HG03439 (cell line): ENCODE measurements around the gene BMP8B.
"Not testable (repeated sequence)": the region's sequence is repeated elsewhere in the genome, so short reads cannot be mapped to it uniquely, and the experiment has no call there.

Experiments used
- ATAC-seq: cut with Tn5 transposase; IDR thresholded peaks from one replicate; pipeline ENCODE4 v1.9.1; 2021; ENCODE audit warnings: mild to moderate bottlenecking, moderate library complexity; ENCODE audit not compliant: unreplicated experiment

The BMP8B gene

DNA sequence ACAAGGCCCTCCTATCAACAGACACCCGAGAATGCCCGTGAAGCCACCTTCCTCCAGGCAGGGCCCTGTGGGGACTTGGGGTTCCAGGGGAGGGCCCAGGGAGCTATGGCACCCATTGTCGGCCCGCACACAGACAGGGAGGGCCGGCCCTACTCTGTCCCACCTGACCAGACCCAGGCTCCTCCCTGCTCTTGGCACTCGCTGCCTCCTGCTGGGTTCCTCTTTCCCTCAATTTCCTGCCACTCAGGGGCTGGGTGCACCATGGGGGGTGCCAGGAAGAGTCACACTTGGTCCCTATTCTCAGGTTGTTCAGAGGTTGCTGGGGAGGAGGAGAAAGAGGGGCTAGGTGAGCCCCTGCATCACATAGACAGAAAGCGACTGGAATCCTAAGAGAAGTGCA, 9.5 kb downstream of the BMP8B start:
- no peak for ATAC-seq

DNA sequence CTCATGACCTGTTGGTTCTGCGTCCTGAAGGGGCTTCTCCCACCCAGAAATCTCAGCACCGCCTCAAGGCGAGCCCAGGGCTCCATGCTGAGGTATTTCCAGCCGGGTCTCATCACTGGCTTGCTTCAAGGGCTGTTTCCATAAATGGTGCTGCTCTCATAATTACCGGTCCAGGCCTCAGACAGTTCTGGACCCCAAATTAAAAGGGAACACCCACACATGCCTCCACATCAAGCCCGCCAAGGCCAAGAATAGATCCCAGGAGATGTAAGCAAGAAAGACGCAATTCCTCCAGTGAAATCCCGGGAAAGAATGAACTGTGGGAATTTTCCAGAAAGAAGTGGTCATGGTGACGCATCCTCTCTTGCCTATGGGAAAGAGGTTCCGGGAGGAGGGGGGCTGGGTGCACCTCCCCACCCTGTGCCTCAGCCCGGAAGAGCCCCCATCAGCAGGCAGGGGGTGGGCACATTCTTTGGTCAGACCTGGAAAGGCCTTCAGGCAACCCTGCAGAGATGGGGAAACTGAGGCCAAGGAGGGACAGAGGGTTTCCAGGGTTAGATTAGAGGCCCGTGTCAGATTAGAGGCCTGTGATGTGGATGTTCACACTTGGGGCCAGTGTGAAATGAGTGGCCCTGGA, 10.1 kb downstream of the BMP8B start:
- not testable (repeated sequence) for ATAC-seq

DNA sequence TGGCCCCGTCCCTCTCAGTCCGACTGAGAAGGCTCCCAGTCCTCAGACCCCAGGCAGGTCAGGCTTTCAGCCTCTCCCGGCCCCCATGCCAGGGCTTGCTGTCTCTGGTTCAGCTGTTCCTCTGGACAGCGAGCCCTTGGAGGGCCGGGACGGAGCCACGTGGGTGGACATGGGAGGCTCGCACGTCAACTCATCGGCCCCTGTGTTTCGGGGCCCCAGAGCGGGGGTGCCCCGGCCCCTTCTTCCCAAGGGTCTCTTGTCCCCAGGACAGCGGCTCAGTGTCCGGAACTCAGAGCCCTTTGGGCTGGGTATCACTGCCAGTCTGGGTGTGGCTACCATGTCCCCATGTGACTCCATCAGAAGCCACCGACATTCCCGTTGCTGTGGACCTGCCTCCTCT, 10.8 kb downstream of the BMP8B start:
- ATAC-seq, result not testable (repeated sequence)

DNA sequence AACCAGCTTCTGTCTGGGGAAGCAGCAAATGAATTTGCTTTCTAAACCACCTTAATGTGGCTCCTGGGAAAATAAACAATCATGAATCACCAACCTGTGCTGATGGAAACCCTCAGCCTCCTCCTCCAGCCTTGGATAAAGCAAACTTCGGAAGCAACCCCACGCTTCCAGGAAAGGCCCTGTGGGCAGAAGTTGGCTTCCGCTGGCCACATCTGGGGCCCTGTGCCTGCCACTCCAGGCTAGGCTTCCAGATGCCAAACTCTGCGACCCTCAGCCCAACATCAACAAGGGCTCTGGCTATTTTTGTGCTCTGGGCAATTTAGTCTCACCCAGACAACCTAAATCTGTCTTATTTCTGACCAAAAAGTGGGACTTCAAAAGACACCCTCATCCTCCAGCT, 11.4 kb downstream of the BMP8B start:
- no peak for ATAC-seq

DNA sequence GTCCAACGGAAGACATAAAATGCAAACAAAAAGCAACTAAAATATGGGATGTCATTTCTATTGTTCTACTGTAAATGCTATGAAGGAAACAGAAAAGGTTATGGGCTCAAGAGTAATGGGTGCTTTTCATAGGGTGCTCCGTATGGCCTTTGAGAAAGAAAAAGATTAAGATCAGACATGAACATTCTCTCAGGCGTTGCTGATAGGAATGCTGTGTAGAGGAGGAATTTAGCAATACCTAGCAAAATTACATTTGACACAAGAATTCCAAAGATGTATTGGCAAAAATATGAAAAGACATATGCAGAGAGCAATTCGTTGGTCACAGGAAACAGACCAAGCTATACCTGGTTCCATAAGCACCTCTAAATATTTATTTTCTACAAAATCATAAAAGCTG, 11.8 kb downstream of the BMP8B start:
- no peak for ATAC-seq

DNA sequence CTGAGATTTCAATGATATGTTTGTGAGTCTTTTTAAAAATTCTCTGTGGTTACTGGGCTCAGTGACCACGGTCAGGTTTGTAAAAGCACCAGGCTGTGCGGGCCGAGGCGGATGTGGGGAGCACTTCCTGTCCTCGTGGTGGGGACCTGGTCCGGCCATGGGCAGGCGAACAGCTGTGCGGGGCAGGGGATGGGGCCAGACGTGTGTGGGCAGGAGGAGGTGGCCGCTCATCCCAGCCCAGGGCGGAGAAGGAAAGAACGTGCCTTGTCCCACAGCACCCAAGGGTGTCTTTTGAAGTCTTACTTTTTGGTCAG, 12.3 kb downstream of the BMP8B start:
- ATAC-seq, result peak; percentile 53

DNA sequence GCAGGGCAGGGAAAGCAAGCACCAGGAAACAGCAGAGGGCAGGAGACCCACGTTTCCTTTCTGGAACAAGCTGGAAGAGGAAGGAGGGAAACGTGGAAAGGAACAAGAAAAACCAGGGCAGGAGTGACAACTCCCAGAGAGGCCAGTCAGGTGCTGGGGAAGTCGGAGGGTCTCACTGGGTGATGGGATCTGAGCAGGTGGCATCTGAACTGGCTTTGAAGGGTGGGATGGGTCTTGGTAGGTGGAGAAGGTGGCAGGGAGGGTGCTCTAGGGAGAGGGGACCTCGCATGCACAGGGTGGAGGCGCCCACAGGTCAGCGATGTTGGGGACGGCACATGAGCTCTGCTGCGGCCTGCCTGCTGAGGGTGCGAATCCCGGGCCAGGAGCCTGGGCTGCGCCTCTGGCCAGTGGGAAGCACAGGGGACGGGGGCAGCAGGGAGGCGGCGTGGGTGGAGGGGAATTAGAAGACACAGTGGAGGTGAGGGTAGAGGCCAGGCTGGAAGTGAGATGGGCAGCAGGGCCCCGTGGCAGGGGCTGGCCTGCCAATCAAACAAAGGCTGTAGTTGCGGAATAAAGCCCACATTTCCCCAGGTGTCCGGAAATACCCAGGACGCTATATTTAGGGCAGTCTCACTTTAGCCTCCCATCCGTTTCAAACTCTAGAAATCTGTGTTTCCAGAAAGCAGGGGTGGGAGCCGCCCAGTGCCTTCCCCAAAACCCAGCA, 12.8 kb downstream of the BMP8B start:
- ATAC-seq, result peak; percentile 22

DNA sequence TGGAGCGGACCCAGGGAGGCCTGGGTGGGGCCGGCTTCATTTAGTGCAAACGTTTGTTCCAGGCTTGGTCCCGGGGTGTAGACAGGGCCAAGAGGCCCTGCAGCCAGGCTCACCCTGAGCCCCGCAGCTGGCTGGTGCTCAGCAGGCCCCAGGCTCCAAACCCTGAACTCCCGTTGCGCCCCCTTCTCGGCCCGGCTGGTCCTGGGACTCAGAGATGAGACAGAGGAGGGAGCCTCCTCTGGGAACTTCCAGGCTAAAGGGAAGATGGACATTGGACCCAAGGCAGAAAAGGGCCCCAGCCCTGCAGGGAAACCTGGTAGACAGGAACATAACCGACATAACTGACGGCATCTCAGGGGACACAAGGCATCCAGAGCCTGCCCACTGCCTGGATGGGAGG, 13.5 kb downstream of the BMP8B start:
- not testable (repeated sequence) for ATAC-seq

DNA sequence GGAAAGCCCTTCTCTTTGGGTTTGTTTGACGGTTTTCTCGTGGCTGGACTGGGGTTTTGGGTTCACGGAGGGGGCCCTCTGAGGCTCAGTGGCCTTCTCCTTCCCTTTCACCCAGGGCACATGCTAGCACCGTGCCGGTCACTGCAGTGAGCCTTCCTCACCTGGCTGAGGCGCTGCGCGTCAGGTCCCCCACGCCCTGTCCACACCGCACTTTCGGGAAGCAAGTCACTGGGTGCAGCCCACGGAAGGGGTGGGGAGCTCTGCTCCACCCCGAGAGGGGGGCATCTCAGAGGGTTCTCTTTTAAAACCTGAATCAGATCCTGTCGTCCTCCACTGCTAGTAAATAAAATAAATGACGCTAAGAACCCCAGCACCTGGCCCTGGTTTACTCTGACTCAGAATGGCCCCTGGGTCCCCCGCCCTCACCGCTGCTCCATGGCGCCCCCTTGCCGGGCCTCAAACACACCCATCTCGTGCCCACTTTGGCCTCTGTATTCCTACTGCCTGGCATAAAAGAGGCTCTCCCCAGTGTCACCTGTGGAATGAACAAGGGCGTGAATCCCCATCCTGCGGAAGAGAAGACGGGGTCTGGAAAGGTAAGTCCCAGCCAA, 15.2 kb downstream of the BMP8B start:
- ATAC-seq, result not testable (repeated sequence)

DNA sequence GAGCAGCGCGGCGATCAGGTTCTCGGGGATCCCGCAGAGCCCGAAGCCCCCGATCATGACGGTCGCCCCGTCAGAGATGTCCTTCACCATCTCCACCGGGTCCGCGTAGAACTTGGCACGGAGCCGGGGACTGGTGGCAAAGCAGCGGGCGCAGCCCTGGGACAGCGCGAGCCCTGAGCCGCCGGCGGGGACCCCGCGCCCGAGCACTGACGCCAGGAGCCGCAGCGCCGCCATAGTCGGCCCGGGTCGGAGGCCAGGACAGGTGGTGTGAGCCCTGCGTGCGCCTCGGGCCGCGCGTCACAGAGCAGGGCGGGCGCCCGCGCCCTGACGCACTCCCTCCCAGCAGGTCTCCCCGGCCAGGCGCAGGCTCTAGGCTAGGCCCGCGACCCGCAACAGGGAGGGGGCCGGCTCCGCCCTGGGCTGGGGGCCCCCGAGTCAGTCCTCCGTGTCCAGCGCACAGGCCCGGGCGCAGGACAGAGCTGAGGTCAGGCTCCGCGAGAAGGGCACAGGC, 17.6 kb downstream of the BMP8B start, which contains the start of gene OXCT2:
OXCT2 (minus strand) TSS at position 327 of the 511 bp plus-strand sequence; CDS start at position 234, 93 bp downstream.
- ATAC-seq, result not testable (repeated sequence)

DNA sequence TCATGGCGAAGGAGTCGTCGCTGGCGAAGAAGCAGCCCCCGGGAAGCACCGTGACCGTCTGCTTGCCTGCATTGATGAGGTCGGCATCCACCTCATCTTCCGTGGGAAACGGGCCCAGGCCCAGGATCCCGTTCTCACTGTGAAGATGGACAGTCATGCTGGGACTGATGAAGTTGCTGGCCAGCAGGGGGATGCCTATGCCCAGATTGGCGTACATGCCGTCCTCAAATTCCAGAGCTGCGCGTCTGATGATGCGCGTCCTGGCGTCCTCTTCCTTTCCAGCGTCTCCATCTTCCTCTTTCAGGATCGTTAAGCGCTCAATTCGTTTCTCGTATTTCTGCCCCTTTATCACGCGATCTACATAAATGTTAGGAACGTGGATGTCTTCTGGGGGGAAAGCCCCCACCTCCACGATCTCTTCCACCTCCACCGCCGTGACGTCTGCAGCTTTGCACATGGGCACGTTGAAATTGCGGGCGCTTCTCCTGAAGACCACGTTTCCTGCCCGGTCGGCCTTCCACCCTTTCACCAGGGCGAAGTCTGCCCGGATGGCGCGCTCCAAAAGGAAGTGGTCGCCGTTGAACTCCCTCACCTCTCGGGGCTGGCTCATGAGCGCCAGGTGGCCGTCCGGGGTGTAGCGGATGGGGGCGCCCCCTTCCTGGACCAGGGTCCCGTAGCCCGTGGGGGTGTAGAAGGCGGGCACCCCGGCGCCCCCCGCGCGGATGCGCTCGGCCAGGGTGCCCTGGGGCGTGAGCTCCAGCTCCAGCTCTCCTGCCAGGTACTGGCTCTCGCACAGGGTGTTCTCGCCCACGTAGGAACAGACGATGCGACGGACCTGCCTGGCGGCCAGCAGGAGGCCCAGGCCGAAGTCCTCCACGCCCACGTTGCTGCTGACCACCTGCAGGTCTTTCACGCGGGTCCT, 18.3 kb downstream of the BMP8B start:
- not testable (repeated sequence) for ATAC-seq

DNA sequence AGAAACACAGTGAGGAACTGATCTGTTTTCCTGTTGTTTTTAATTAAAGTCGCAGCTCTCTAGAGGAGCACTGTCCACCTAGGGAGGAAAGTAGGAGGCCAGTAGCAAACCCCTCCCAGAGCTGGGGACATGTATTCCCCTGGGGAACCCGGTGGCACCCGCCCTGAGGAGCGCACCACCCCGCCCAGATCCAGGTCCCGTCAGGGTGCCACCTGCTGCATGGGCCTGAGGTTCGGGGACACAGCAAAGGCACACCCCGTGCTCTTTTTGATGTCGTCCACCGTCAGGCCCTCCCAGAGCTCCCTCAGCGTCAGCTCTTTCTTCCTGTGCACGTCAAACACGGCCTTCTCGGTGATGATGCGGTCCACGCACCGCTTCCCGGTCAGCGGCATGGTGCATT, 19.2 kb downstream of the BMP8B start:
- not testable (repeated sequence) for ATAC-seq

DNA sequence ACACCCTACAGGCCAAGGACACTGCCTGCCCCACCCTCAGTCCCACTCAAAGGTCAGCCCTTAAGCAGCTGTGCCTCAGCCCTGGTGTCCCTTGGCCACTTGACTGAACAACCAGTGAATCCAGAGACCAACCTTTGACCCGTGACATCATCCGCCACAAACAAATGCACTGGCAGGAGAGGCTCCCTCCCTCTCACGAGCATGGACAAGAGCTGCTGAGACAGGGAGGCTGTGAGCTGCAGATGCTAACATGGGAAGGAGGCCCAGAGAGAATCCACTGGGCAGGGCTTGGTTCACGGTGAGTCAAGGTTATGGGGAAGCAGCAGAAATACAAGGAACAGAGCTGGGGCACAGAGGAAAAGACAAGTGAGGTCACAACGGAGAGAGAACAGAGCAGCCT, 22.2 kb downstream of the BMP8B start:
- ATAC-seq, result not testable (repeated sequence)

DNA sequence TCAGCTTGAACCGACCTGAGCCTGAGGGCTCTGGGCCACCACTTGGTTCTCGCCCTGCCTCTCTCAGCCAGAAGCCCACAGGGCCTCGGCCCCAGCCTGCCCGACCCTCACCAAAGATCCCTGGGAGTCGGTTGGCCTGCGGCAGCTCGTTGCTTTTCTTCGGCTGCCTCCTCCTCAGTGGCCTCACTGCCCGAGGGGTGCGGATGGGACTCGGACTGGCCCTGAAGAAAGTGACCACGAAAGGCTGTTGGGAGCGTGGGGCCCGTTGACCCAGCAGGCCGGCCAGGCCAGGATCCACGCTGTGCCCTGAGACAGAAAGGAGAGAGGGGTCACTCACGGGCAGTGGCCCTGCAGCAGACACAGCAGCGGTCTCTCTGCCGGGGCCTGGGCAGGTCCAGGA, 24.2 kb downstream of the BMP8B start:
- not testable (repeated sequence) for ATAC-seq

DNA sequence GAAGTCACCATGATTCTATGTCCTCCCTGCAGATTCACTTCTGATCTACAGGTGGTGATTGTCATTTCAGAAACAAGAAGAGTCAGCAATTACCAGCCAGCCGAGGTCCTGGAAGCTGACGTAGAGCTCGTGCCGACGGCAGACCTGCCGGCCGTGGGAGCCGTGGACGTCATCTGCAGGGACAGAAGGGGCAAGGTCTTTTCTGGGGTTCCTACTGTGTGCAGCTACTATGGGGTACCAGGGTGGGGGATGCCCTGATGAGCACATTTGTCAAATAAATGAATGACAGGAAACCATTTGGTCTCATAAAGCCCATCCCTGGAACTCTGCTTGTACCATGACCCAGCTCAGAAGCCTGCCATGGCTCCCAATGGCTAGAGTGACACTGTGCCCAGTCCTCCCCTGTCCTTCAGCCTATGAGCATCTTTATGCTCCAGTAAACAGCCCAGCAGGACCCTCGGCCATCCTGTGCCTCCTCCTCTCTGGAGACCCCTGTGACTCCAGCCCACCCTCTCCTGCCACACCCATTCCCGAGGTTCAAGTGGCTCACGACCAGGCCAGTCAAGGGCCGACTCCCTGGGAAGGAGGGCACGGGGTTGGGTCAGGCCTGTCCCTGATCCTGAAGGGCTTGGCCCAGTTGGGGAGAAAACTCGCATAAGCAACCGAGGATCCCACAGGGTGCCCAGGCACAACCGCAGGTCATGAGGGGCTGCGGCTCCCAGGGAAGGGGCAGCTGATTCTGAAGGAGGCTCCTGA, 24.9 kb downstream of the BMP8B start:
- not testable (repeated sequence) for ATAC-seq

DNA sequence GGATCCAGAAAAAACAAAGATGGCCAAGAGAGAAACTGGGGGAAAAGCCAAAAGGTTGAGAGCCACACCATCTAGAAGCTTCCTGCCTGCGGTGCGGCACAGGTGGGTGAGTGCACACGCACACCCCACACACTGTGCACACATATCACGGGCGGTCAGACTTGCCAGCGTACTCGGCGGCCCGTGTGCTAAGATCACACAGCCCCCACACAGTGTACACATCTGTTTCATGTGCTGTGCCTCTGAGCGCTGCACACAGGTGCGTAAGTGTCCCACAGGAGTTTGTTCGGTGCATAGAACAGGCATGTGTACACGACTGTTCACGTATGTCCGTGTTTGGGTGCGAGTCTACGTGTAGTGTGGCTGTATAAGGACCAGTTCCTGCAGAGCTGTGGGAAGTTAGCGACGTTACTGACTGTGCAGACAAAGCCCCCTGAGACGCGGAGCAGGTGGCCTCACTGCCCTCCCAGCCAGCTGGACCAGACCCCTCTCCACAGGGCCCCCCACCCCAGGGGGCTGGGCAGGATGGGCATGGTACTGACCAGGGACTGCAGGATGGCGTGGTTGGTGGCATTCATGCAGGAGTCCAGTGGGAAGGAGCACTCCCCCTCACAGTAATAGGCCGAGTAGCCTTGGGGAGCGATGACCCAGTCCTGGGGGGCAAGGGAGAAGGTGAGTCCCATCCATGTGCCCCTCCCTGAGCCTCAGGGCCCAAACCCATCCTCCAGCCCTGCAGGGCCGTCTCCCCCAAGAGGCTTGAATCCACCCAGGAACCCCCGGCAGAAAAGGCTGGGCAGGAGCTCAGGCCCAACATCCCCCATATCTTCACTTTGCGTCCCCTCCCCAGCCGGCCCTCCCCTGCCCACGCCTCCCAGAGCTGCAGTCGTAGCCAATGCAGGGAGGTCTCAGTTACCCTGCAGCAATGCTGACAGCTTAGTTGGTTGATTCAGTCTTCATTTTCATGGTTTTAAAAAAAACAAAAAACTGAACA, 25.8 kb downstream of the BMP8B start:
- ATAC-seq, result no peak

DNA sequence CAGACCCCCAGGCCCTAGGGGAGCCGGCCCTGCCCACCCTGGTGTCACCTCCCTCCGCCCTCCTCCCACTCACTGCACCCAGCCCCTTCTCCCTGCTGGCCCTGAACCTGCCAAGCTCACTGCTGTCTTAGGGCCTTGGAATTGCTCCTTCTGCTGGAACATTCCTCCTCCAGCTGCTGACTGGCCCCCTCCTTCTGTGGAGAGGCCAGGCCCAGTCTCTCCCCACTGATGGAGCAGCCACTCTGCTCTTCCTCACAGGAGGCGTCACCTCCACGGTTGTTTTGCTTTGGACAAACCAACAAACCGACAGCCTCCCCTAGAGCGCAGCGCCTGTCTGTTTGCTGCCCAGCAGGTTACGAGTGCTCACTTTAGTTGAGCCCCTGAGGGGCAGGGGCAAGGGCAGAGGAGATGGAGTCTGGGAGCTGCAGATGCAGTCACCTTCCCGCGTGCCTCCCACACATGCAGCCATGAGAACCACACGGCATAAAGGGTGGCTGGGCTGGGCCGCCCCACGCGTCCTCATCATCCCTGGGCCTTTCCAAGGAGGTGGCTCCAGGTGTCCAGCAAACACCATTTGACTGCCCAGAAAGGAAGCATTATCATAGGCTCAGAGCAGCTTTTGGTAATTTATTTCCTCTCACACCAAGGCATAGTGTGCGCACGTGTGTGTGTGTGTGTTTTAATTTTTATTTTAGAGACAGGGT, 27.0 kb downstream of the BMP8B start:
- ATAC-seq, result no peak

DNA sequence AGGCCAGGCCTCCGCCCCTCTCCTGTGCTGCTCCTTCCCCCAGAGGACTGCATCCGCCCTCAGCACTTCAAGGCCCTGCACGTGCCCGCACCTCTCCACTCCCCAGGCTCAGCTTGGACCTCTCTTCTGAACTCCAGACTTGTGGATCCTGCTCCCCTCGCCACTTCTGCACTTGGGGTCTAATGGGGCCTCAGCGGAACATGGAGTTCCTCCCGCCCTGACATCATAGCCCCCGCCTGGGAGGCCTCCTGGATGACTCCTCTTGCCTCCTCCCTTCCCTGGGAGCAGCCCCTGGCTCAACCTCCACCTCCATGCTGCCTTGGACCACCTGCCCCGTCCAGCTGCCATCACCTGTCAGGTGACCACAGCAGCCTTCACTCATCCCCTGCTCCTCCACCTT, 27.6 kb downstream of the BMP8B start:
- ATAC-seq, result no peak
